HG03571 (cell line): Measurements from ENCODE around the gene DYNC1LI2.
"Not testable (repeated sequence)": the region's sequence is repeated elsewhere in the genome, so short reads cannot be mapped to it uniquely, and the experiment has no call there.

Experiments
- ATAC-seq: cut with Tn5 transposase; IDR thresholded peaks from one replicate; pipeline ENCODE4 v1.9.1; 2021; ENCODE audit not compliant: unreplicated experiment

The DYNC1LI2 gene

DNA sequence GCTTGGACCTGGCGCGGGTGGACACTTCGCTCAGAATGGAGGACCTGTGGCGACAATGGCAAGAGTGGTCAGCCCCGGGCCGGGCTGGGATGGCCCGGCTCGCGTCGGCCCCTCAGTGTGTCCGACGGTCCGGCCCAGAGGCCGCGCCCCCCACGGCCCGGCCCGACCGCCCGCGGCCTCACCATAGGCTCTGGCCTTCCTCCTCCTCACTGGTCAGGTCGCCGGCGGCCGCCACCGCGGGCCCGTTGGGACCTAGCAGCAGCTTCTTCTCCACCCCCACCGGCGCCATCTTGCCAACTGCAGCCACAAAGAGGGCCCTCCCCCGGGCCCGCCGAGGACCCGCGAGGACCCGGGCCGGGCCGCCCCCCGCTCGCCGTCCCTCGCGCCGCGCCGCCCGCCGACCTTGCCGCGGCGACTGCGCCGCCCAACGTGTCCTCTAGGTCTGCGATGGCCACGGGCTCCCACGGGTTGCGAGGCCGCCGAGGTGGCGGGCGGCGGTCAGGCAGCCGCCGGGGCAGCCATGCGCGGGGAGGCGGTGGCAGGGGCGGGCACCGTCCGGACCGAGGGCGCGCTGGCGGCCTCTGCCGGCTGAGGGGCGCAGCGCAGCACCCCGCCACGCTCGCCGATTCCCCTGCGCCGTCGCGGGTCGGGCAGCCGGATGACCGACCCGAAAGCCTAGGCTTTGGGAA lies at the start of gene DYNC1LI2:
DYNC1LI2 (minus strand) TSS at position 307 of the 689 bp plus-strand sequence; CDS start at position 289, 18 bp downstream.
- ATAC-seq = peak; percentile 80

DNA sequence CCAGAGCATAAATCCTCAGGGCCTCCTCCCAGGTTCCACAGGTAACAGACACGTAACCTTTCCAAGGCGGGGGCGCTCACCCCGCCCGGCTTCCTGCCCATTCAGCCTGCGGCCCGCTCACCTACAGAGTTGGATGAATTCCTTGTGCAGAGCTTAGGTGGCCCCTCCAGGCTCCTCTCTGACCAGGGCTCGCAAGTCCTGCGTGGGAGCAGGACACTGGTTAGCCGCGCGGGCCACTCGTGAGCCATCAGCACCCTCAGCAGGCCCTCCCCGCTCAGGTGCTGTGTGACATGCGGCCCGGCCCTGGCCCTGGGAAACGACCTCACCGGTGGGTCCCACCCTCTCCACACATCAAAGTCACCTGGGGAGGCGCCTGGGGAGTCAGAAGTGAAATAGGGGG lies 49.4 kb upstream of the DYNC1LI2 start:
- no peak for ATAC-seq

- ATAC-seq = no peak
Observed at GRCh38 chr16:66798161-66798560, 46.8 kb upstream of the DYNC1LI2 start.

DNA sequence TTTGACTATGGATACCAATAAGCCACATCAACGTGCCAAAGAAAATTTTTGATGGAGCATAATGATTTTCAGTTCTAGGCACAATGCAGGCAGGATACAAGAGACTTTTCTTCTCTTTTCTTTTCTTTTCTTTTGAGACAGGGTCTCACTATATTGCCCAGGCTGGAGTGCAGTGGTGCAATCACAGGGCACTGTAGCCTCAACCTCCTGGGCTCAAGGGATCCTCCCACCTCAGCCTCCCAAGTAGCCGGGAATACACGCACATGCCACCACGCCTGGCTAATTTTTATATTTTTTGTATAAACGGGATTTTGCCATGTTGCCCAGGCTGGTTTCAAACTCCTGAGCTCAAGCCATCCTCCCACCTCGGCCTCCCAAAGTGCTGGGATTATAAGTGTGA lies 42.6 kb upstream of the DYNC1LI2 start:
- not testable (repeated sequence) for ATAC-seq

DNA sequence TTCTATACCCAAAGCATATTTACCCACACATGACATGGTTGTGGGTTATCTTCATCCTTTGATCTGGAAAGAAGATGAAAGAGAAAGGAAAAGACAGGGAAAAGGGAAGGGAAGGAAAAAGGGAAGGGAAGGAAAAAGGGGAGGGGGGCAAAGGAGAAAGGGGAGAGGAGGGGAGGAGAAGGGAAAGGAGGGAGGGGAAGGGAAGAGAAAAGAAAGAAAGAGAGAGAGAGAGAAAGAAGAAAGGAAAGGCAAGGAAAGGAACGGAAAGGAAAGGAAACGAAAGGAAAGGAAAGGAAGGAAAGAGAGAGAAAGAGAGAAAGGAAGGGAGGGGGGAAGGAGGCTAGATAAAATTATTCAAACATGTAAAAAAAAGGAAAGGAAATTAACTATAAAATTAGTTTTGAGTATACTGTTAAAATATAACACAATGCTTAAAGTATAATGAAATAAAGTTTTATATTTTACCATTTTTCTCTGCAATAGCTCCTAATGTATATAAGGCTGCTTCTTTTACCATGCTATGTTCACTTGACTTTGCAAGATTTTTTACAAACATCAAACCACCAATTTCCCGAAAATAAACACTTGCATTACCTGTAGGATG lies 38.8 kb upstream of the DYNC1LI2 start:
- ATAC-seq = no peak

- ATAC-seq = no peak
Observed at GRCh38 chr16:66787427-66787826, 36.0 kb upstream of the DYNC1LI2 start.

DNA sequence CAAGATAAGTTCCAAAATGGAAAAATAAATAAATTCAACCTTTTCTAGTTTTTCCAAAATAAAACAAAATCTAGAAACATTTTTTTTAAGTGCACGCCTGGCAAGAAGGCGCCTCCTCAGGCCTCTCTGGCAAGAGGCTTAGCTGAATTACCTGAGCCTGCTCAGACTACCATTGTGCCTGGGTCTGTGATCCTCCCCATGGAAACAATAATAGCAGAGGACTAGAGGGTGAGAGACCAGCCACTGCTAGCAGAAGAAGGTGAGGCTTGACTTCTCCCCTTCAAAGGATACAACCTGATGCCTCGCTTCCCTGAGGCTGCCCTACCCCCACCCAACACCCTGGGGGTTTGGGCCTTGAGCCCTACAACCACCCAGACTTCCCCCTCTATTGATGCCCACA lies 35.1 kb upstream of the DYNC1LI2 start:
- no peak for ATAC-seq

DNA sequence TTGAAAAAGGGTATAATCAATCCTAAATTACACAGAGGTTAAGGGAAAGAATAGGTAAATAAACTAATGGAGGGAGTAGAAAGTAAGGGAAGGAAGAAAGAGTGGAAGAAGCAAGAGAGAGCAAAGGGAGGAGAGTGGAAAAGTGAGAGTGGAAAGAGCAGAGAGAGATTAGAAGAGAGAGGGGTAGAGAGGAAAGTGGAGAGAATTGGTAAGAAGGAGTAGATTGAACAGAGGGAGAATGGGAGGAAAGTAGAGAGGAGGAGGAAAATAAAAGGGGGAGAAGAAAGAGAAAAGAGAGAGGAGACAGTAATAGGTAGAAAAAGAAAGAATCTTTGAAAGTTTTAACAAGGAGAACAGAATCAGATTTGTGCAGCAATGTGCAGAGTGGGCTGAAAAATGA lies 25.0 kb upstream of the DYNC1LI2 start:
- ATAC-seq = no peak

DNA sequence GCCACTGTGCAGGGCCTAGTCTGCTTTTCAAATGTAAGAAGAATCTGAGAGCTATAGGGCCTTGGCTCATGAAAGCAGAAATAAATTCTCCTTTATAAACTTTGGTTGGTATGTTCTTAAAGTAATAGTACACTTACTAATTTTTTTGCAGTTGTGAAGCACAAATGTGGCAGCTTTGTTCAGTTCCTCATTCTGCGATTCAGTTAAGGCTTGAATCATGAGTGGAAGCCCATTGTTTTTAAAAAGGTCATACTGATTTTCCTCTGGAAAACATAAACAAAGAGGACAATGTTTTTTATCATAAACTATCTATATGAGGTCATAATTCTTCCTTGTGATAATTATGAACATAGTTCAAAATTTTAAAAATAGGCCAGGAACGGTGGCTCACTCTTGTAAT lies 23.6 kb upstream of the DYNC1LI2 start:
- ATAC-seq = no peak

- no peak for ATAC-seq
Observed at GRCh38 chr16:66758086-66758485, 6.7 kb upstream of the DYNC1LI2 start.

DNA sequence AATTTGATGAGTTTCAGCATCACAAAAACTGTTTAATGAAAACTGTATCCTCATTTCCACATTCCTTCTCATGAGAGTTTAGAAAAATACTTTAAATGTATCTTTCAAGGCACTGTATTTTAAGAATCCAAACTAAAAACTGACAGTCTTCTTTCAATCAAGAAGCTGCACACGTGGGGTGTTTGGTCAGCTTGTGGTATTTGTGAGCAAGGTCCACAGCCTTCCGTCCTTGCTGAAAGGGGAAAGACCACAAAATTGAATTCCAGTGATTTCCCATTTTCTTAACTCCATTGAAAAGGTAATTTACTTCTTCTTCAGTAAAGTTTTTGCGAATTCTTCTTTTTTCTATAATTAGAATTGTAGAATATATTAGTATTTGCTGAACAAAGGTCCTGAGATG lies 3.4 kb upstream of the DYNC1LI2 start:
- ATAC-seq = no peak

DNA sequence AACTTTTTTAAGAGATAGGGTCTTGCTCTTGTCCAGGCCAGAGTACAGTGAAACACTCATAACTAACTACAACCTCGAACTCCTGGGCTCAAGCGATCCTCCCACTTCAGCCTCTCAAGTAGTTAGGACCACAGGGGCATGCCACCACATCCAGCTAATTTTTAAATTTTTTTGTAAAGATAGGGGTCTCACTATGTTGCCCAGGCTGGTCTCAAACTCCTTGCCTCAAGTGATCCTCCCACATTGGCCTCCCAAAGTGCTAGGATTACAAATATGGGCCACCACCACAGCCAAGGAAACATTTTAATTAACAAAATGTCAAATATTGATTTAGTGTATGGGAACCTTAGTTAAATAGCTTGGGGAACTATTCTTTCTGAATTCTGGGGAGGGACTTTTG lies 2.8 kb upstream of the DYNC1LI2 start:
- ATAC-seq = no peak

GRCh38 chr16:66752958-66753357 lies 1.5 kb upstream of the DYNC1LI2 start:
- ATAC-seq = no peak

GRCh38 chr16:66752379-66752778 lies 970 bp upstream of the DYNC1LI2 start:
- no peak for ATAC-seq

DNA sequence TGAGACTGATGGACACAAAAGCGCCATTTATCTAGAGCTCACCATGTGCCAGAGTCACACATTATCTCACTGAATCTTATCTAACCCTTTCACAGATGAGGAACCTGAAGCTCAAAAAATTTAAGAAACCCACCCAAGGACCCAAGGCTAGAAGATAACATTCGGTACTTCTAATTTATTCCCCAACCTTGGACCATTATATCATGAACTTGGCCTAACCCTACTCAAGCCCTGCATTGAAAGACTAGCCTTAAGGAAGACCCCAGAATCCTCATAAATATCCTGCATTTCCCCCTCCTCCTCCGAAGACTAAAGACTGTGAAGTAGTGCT lies 548 bp upstream of the DYNC1LI2 start:
- ATAC-seq = no peak

DNA sequence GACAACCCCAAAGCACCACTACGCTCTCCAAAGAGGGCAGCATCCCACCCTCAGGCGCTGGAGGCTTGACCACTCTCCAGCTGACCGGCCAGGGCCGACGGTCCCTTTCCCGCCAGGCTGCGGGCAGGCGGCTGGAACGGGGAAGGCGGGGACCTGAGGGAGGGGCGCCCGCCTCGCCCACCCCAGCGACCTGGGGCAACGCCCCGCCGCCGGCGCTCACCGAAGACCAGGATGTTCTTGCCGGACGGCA lies 431 bp downstream of the DYNC1LI2 start:
- peak; percentile 28 for ATAC-seq

GRCh38 chr16:66750279-66751052 lies 943 bp downstream of the DYNC1LI2 start:
- no peak for ATAC-seq

- no peak for ATAC-seq
Observed at GRCh38 chr16:66746682-66747081, 4.7 kb downstream of the DYNC1LI2 start.

DNA sequence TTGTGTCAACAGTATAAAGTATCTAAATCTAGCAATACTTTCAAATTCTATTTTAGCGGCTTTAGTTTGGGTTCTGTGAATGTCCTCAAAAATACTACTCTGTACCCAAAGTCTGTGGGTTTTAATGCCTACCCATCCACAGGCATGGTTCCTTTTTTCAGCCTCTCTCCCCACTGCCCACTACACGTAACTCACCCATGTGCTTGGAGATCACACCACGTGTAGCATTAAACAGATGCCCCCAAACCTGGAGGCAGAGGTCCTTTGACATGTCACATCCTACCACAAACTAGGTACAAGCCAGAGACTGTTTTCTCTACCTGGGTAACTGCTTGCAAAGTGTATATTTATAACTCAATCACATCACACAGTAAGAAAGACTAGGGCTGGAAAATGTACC lies 5.4 kb downstream of the DYNC1LI2 start:
- ATAC-seq = no peak

DNA sequence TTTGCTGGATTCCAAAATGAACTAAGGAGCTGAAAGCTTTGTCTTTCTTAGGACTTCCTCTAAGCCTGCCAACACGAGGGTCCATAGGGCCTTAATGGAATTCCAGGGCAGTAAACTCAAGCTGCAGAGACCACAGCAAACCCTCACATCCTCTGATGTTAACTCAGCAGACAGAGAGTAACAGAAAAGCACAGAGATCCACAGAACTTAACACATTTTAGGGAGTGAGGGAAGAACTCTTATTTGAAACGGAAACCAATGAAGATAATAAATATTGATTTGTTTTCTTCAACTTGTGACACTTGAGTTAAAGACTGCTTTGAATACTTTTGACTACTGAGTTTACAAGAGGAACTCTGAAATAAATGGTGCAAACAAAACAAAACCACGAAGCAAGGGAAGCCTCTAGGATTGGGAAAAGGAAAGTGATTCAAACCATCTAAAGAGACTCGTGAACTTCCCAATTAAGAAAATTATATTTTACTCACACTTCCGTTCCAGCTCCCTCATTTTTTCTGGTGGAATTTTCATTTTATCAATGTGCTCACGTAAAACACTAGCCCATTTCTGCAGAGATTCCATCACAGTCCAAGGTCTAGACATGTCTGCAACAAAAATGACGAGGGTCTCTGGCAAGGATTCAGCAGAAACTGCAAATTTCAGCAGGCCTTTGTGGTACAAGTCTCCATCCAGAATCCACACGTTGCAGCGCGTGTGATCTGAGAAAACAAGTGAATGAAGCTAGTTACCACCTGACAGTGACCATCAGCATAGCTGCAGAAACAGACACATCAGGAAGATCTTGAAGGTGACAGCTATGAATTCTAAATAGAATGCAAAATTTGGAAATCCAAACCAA lies 9.2 kb downstream of the DYNC1LI2 start:
- ATAC-seq = no peak

GRCh38 chr16:66741169-66741900 lies 10.1 kb downstream of the DYNC1LI2 start:
- ATAC-seq = no peak
